Transverse colon (tissue), 4 donors: ENCODE data around the gene PROX1. TPM values are rescaled to one million over a fixed set of nuclear protein-coding genes. Genes with fewer than 3 reads are reported as not detected.

ENCODE experiments used
- DNase-seq: peaks from one replicate; pipeline ENCODE4 v3.0.0-alpha.2; 2019
- H3K27ac ChIP-seq, 4 donors: fragments of 200-600 bp; sonication (generic); 2 replicates each; pipeline ENCODE4 v1.5.1; 2016 to 2018; ENCODE audit warnings: inconsistent platforms in 4 of 4
- H3K27me3 ChIP-seq: fragments of 200-600 bp; sonication (generic); 2 replicates; pipeline ENCODE4 v1.5.1; 2017; ENCODE audit warnings: inconsistent platforms
- H3K36me3 ChIP-seq, 4 donors: fragments of 200-600 bp; sonication (generic); 2 replicates each; pipeline ENCODE4 v1.5.1; 2017 to 2019; ENCODE audit warnings: inconsistent platforms in 4 of 4
- H3K4me1 ChIP-seq, 4 donors: fragments of 200-600 bp; sonication (generic); 2 replicates each; pipeline ENCODE4 v1.5.1; 2017 to 2020; ENCODE audit warnings: inconsistent platforms in 4 of 4
- H3K4me3 ChIP-seq, 4 donors: fragments of 200-600 bp; sonication (generic); 1 replicate in 1 of 4; 2 replicates in 3 of 4; pipeline versions ENCODE4 v1.5.1 to v1.6.1; 2017 to 2019; ENCODE audit warnings: inconsistent platforms in 4 of 4
- H3K9me3 ChIP-seq, 2 donors: fragments of 200-600 bp; sonication (generic); 2 replicates each; pipeline ENCODE4 v1.5.1; 2017 to 2019; ENCODE audit warnings: inconsistent platforms in 2 of 2
- CTCF ChIP-seq, 5 experiments: fragments of 200-600 bp in 3 of 5; fragments of 450-650 bp in 2 of 5; sonication (generic) in 3 of 5; IDR thresholded peaks; 1 replicate in 2 of 5; 2 replicates in 3 of 5; pipeline ENCODE4 v1.5.1; 2016 to 2017; ENCODE audit warnings: antibody characterized with exemption in 5 of 5, inconsistent platforms in 3 of 5, mild to moderate bottlenecking in 2 of 5, moderate library complexity in 1 of 5
- EP300 ChIP-seq: sonication (generic); formaldehyde crosslinking; IDR thresholded peaks from one replicate; pipeline ENCODE4 v1.6.1; 2017; ENCODE audit warnings: antibody characterized with exemption, low read depth
- POLR2A ChIP-seq: fragments of 450-650 bp; IDR thresholded peaks from one replicate; pipeline ENCODE4 v1.6.1; 2016; ENCODE audit warnings: antibody characterized with exemption, mild to moderate bottlenecking, moderate library complexity
- POLR2AphosphoS5 ChIP-seq, 3 donors: sonication (generic); formaldehyde crosslinking; IDR thresholded peaks; one replicate each; pipeline ENCODE4 v1.6.1; 2016; ENCODE audit warnings: antibody characterized with exemption in 3 of 3
- WGBS, 2 donors: methylation state at CpG; one replicate each; pipeline ENCODE4 v1.1.5; 2018; ENCODE audit warnings: low coverage in 1 of 2; 5-methylcytosine and 5-hydroxymethylcytosine counted together
- in situ Hi-C, 4 donors: fragments of 200-750 bp; cut with MboI; loops; one replicate each; pipeline versions ENCODE4 v1.15.0 to v1.15.1; 2017; ENCODE audit warnings: low sequenced_read_pairs in 3 of 4, low pct_ligation_motif_present in 1 of 4, low pct_unique_long_range_greater_than_20kb in 1 of 4
- intact Hi-C: fragments of 100-400 bp; cut with DNase I; formaldehyde crosslinking; loops from one replicate; pipeline ENCODE4 v1.15.1; 2023; ENCODE audit warnings: low total_unique reads
- total RNA-seq, 4 donors: library from RNA; depleted of rRNA; stranded (reverse); fragments of >200 nt; gene quantifications; one replicate each; pipeline ENCODE4 v1.1.0, GENCODE V29; 2016

Gene PROX1
- total RNA-seq, 4 donors from 2014 or later, result 3.4 to 16.1 (median 8.0) TPM

GRCh38 chr1:214013614-214014377 is 26.0 kb downstream of the PROX1 start:
- TF ChIP-seq EP300, result no peak
- intact Hi-C loops, result no loop called here

GRCh38 chr1:214014730-214015129 is 27.0 kb downstream of the PROX1 start:
- intact Hi-C loops (no loop called here), in situ Hi-C loops (no loop called here)
- TF ChIP-seq POLR2AphosphoS5 (IDR thresholded peaks at IDR 0.05) (no peak), CTCF (IDR thresholded peaks at IDR 0.05) (no peak), POLR2A (no peak), EP300 (no peak)
- Histone ChIP-seq H3K4me3 (no peak overlapping the region), H3K27ac (no peak overlapping the region), H3K27me3 (no peaks in the 10 kb centered on the region), H3K36me3 (no peaks in the 10 kb centered on the region), H3K4me1 (no peaks in the 10 kb centered on the region), H3K9me3 (no peaks in the 10 kb centered on the region)
- no peak for DNase-seq
- 68 to 90% methylated on average over 1 to 4 of the region's 4 CpGs for WGBS, 2 donors

More at GRCh38 chr1:214013614-214014377, 26.0 kb downstream of the PROX1 start:
- H3K9me3 ChIP-seq, result no peaks in the 10 kb centered on the region
- no peak overlapping the region for H3K27ac ChIP-seq
- no peaks in the 10 kb centered on the region for H3K27me3 ChIP-seq
- H3K4me3 ChIP-seq, result no peak overlapping the region
- no peak for DNase-seq
- H3K36me3 ChIP-seq, result no peaks in the 10 kb centered on the region
- in situ Hi-C loops, result no loop called here
- H3K4me1 ChIP-seq, result no peaks in the 10 kb centered on the region
- WGBS, 2 donors, result 88 to 91% methylated on average over 11 to 15 of the region's 15 CpGs

DNA sequence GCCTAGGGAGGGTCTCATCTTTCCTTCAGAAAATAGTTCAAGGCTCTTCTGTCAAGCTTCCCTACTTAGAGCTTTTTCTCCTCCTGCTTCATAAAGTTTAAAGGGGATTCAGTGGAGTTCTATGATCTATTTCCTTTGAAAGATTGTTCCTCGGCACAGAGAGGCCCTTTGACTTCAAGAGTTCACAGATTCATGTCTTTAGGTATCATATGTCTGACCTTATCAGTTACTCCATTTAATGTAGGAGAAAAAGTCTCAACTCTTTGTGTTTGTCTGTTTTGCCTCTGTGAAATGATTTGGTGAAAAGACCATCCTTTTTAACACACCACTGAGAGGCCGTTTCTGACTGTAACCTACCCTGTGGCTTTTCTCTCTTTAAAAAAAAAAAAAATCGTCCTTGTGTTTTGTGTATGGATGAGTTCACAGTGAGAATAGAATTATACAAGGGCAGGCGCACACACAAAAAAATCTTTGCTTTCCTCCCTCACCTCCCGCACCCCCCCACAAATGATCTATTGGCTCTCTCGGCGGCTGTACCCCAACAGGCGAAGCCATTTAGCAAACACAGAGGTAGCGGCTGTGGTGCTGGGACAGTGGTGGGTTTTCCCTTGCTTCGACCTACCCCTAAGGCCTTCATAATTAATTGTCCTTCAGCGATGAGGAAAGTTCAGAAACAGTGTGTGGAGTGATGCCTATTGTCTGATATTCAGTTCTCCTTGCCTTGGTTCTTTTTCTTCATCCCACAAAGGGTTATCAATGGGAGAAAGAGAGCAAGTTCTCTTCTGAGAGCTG is 29.6 kb downstream of the PROX1 start:
- Histone ChIP-seq H3K36me3 (no peaks in the 10 kb centered on the region), H3K4me1 (no peaks in the 10 kb centered on the region), H3K4me3 (no peak overlapping the region), H3K27me3 (no peaks in the 10 kb centered on the region), H3K9me3 (no peaks in the 10 kb centered on the region), H3K27ac (no peak overlapping the region)
- in situ Hi-C loops, result no loop called here
- intact Hi-C loops, result no loop called here
- WGBS, 2 donors, result 87 to 94% methylated on average over 9 to 11 of the region's 11 CpGs
- DNase-seq, result no peak
- TF ChIP-seq POLR2AphosphoS5 (IDR thresholded peaks at IDR 0.05) (no peak), CTCF (IDR thresholded peaks at IDR 0.05) (no peak), EP300 (no peak), POLR2A (no peak)

GRCh38 chr1:214018386-214019268 is 30.9 kb downstream of the PROX1 start:
- TF ChIP-seq POLR2AphosphoS5 (IDR thresholded peaks at IDR 0.05) (no peak), POLR2A (no peak), CTCF (IDR thresholded peaks at IDR 0.05) (no peak), EP300 (no peak)
- Histone ChIP-seq H3K27ac (no peak overlapping the region), H3K9me3 (no peaks in the 10 kb centered on the region), H3K4me3 (no peak overlapping the region), H3K36me3 (no peaks in the 10 kb centered on the region), H3K27me3 (no peaks in the 10 kb centered on the region), H3K4me1 (no peaks in the 10 kb centered on the region)
- DNase-seq, result no peak
- in situ Hi-C loops, result no loop called here
- 43 to 51% methylated on average over 7 to 8 of the region's 8 CpGs for WGBS, 2 donors
- intact Hi-C loops, result no loop called here
